ENCODE data around the gene ABR.

The ABR gene

DNA sequence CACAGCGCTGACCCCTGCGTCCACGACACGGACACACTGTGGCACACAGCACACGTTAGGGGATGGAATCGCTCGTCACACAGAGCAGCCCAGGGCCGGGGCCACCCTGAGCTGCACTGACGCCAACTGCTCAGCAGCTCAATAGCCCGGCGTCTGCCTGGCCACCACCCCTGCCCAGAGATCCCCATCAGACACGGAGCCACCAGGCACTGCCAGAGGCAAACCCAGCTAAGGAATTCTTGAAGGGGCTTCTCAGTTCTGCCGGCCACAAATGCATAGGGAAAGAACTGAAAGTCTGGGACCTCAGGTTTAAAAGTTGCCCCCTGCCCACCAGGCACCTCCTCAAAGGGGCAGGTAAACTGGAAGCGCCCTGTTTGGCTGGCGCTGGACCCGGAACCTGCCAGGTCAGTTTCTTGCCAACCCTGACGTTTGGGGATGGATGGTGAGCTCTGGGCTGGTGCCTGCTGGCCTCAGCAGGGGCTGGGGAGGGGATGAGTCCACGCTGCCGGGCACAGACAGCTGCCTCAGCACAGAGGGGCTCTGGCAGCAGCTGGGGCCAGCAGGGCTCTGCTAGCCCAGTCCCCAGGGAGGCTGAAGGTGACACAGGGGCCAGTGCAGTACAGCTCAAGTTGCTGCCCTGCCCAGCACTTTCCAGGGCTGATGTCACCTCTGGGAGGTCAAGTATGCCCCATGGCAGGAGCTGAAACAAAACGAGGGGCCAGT, 149.7 kb downstream of the ABR start:
- Mint-ChIP-seq H3K27me3 (ENCODE audit: low read depth) (no peaks in the 10 kb centered on the region), H3K27ac (no peak overlapping the region)

GRCh38 chr17:1029196-1029921, 150.4 kb downstream of the ABR start:
- no peaks in the 10 kb centered on the region for H3K27me3 Mint-ChIP-seq (ENCODE audit: low read depth)
- peaks cover 3% of the 10 kb centered on the region for H3K36me3 Mint-ChIP-seq (ENCODE audit: low read depth)
- no peak for DNase-seq (ENCODE audit: low spot score)
- H3K4me3 Mint-ChIP-seq, result no peak overlapping the region
- no peaks in the 10 kb centered on the region for H3K9me3 Mint-ChIP-seq
- H3K4me1 Mint-ChIP-seq (ENCODE audit: low read depth), result no peaks in the 10 kb centered on the region
- no peak overlapping the region for H3K27ac Mint-ChIP-seq

More for the DNA sequence above, 149.7 kb downstream of the ABR start:
- H3K4me1 Mint-ChIP-seq (ENCODE audit: low read depth), result no peaks in the 10 kb centered on the region
- H3K9me3 Mint-ChIP-seq, result no peaks in the 10 kb centered on the region
- no peak for DNase-seq (ENCODE audit: low spot score)
- no peak overlapping the region for H3K4me3 Mint-ChIP-seq
- H3K36me3 Mint-ChIP-seq (ENCODE audit: low read depth), result peaks cover 3% of the 10 kb centered on the region

GRCh38 chr17:1027044-1027443, 152.7 kb downstream of the ABR start:
- no peak overlapping the region for H3K27ac Mint-ChIP-seq
- H3K4me3 Mint-ChIP-seq, result no peak overlapping the region
- H3K27me3 Mint-ChIP-seq (ENCODE audit: low read depth), result no peaks in the 10 kb centered on the region
- H3K4me1 Mint-ChIP-seq (ENCODE audit: low read depth), result no peaks in the 10 kb centered on the region
- DNase-seq (ENCODE audit: low spot score), result no peak
- no peaks in the 10 kb centered on the region for H3K36me3 Mint-ChIP-seq (ENCODE audit: low read depth)
- no peaks in the 10 kb centered on the region for H3K9me3 Mint-ChIP-seq

DNA sequence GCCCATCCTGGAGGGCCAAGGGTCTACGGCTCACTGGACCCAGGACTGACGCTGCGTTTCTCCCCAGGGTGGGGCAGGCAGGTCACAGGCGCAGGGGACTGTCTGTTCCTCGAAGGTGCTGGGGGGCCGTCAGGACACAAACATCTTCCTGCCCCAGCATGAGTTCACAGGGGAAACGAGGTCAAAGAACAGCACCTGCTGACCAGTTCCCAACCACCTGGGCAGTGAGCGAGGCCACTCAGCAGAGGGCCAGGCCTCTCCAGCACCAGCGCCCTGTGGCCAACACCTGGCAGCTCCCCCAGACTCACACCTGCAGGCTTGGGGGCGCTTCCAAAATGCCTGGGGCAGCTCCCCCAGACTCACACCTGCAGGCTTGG, 153.2 kb downstream of the ABR start:
- H3K27ac Mint-ChIP-seq, result no peak overlapping the region
- H3K4me1 Mint-ChIP-seq (ENCODE audit: low read depth), result no peaks in the 10 kb centered on the region
- H3K9me3 Mint-ChIP-seq, result no peaks in the 10 kb centered on the region
- DNase-seq (ENCODE audit: low spot score), result no peak
- no peaks in the 10 kb centered on the region for H3K27me3 Mint-ChIP-seq (ENCODE audit: low read depth)
- no peaks in the 10 kb centered on the region for H3K36me3 Mint-ChIP-seq (ENCODE audit: low read depth)
- no peak overlapping the region for H3K4me3 Mint-ChIP-seq

GRCh38 chr17:1025733-1026598, 153.8 kb downstream of the ABR start:
- H3K4me1 Mint-ChIP-seq (ENCODE audit: low read depth), result no peaks in the 10 kb centered on the region
- H3K27ac Mint-ChIP-seq, result no peak overlapping the region
- no peaks in the 10 kb centered on the region for H3K9me3 Mint-ChIP-seq
- no peaks in the 10 kb centered on the region for H3K27me3 Mint-ChIP-seq (ENCODE audit: low read depth)
- H3K36me3 Mint-ChIP-seq (ENCODE audit: low read depth), result no peaks in the 10 kb centered on the region
- DNase-seq (ENCODE audit: low spot score), result no peak
- H3K4me3 Mint-ChIP-seq, result no peak overlapping the region

GRCh38 chr17:1024076-1024475, 155.7 kb downstream of the ABR start:
- H3K9me3 Mint-ChIP-seq, result no peaks in the 10 kb centered on the region
- H3K4me1 Mint-ChIP-seq (ENCODE audit: low read depth), result no peaks in the 10 kb centered on the region
- DNase-seq (ENCODE audit: low spot score), result no peak
- no peak overlapping the region for H3K27ac Mint-ChIP-seq
- peaks cover 1% of the 10 kb centered on the region for H3K36me3 Mint-ChIP-seq (ENCODE audit: low read depth)
- no peak overlapping the region for H3K4me3 Mint-ChIP-seq
- H3K27me3 Mint-ChIP-seq (ENCODE audit: low read depth), result no peaks in the 10 kb centered on the region

GRCh38 chr17:1022278-1023024, 157.3 kb downstream of the ABR start:
- no peaks in the 10 kb centered on the region for H3K4me1 Mint-ChIP-seq (ENCODE audit: low read depth)
- no peaks in the 10 kb centered on the region for H3K27me3 Mint-ChIP-seq (ENCODE audit: low read depth)
- no peak for DNase-seq (ENCODE audit: low spot score)
- H3K9me3 Mint-ChIP-seq, result no peaks in the 10 kb centered on the region
- H3K4me3 Mint-ChIP-seq, result no peak overlapping the region
- H3K36me3 Mint-ChIP-seq (ENCODE audit: low read depth), result peaks cover 2% of the 10 kb centered on the region
- H3K27ac Mint-ChIP-seq, result no peak overlapping the region

GRCh38 chr17:1021147-1021546, 158.6 kb downstream of the ABR start:
- H3K4me3 Mint-ChIP-seq, result no peak overlapping the region
- no peaks in the 10 kb centered on the region for H3K27me3 Mint-ChIP-seq (ENCODE audit: low read depth)
- H3K9me3 Mint-ChIP-seq, result no peaks in the 10 kb centered on the region
- peaks cover 2% of the 10 kb centered on the region for H3K36me3 Mint-ChIP-seq (ENCODE audit: low read depth)
- DNase-seq (ENCODE audit: low spot score), result no peak
- H3K4me1 Mint-ChIP-seq (ENCODE audit: low read depth), result no peaks in the 10 kb centered on the region
- H3K27ac Mint-ChIP-seq, result no peak overlapping the region

DNA sequence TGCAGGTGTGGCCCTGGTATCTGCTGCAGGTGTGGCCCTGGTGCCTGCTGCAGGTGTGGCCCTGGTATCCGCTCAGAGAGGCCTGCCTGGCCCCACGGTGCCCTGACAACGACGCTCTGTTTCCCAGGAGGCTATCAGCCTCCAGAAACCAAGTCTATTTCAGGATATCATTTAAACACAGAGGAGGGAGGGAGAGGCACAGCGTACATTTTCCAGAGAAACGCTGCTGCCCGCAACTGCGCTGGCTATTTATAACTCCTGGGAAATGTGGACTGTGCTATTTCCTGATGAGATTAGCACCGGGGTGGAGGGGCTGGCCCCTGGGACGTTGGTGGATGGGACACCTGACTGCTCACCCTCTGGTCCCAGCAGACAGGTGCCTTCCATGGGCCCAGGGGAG, 160.3 kb downstream of the ABR start:
- Mint-ChIP-seq H3K27ac (no peak overlapping the region), H3K9me3 (no peaks in the 10 kb centered on the region), H3K4me3 (no peak overlapping the region), H3K36me3 (ENCODE audit: low read depth) (peaks cover 2% of the 10 kb centered on the region), H3K4me1 (ENCODE audit: low read depth) (no peaks in the 10 kb centered on the region), H3K27me3 (ENCODE audit: low read depth) (no peaks in the 10 kb centered on the region)
- DNase-seq (ENCODE audit: low spot score), result no peak

DNA sequence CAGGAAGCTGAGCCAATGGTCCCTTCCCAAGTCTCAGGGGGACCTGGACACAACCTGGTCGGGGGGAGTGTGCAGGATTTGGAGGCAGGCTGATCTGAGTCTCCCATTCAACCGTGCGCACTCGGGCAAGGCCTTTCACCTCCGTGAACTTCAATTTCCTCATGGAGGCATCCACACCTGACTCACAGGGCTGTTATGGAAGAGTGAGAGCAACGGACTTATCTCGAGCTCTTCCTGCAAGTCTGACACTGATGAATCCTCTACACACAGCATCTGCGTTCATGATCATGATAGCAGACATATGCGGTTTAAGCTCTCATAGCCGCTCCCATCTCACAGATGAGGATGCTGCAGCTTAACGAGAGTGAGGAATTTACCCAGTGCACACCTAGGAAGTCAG, 161.2 kb downstream of the ABR start:
- Mint-ChIP-seq H3K27me3 (ENCODE audit: low read depth) (no peaks in the 10 kb centered on the region), H3K9me3 (no peaks in the 10 kb centered on the region), H3K4me3 (no peak overlapping the region), H3K27ac (no peak overlapping the region), H3K36me3 (ENCODE audit: low read depth) (peaks cover 2% of the 10 kb centered on the region), H3K4me1 (ENCODE audit: low read depth) (no peaks in the 10 kb centered on the region)
- DNase-seq (ENCODE audit: low spot score), result no peak

DNA sequence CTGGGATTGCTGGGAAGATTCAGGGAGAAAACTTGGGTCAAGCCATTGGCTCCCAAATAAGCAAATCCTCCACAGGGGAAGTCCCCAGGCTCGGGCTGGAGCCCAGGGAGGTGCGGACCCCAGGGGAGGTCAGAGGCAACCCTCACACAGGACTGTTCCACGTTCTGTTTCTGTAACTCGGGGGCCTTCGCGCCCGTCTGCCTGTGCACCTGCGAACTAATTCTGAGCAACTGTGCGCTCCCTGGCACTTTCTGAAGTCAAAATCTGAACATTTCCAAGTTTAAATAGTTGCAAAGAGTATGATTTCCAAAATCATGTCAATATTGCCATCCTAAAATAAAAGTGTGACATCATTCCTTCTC, 166.1 kb downstream of the ABR start:
- no peak for DNase-seq (ENCODE audit: low spot score)
- no peaks in the 10 kb centered on the region for H3K27me3 Mint-ChIP-seq (ENCODE audit: low read depth)
- H3K4me1 Mint-ChIP-seq (ENCODE audit: low read depth), result no peaks in the 10 kb centered on the region
- H3K27ac Mint-ChIP-seq, result no peak overlapping the region
- no peak overlapping the region for H3K4me3 Mint-ChIP-seq
- H3K9me3 Mint-ChIP-seq, result no peaks in the 10 kb centered on the region
- H3K36me3 Mint-ChIP-seq (ENCODE audit: low read depth), result no peaks in the 10 kb centered on the region

- Mint-ChIP-seq H3K27ac (no peak overlapping the region), H3K4me3 (no peak overlapping the region), H3K36me3 (ENCODE audit: low read depth) (no peaks in the 10 kb centered on the region), H3K9me3 (no peaks in the 10 kb centered on the region), H3K27me3 (ENCODE audit: low read depth) (no peaks in the 10 kb centered on the region), H3K4me1 (ENCODE audit: low read depth) (no peaks in the 10 kb centered on the region)
- no peak for DNase-seq (ENCODE audit: low spot score)
Measured at GRCh38 chr17:1012823-1013728, 166.7 kb downstream of the ABR start.
